B cell (primary cell): Measurements from ENCODE around the gene SEMA4F.

Experiments
- EZH2 ChIP-seq: IDR thresholded peaks from 2 replicates; pipeline ENCODE4 v1.6.1; 2012; ENCODE audit warnings: borderline replicate concordance, low read depth, mild to moderate bottlenecking, moderate library complexity, low read length; ENCODE audit not compliant: insufficient read depth, poor library complexity, severe bottlenecking
- TF ChIP-seq, protein P1 (sequence below): fragments of 200-600 bp; IDR thresholded peaks from one replicate; pipeline ENCODE4 v1.8.0; 2022; ENCODE audit warnings: antibody characterized with exemption, mild to moderate bottlenecking

DNA sequence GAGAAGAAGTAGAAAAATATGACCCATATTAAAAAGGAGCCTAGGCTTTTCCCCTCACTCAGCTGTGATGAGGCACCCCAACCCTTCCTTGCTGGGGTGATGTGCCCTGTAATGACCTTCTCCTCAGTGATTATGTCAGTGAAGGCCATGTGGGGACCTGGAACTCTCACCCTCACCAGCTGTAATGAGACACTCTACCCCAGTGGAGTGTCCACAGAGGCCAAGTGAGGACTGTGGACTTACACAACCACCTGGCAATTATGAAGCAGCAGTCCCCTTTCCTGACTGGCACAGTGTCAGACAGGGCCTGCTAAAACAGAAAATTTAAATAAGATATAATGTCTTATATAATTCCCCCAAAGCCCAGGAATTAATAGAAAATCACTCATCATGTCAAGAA lies 54.2 kb downstream of the SEMA4F start:
- TF ChIP-seq, protein P1, sequence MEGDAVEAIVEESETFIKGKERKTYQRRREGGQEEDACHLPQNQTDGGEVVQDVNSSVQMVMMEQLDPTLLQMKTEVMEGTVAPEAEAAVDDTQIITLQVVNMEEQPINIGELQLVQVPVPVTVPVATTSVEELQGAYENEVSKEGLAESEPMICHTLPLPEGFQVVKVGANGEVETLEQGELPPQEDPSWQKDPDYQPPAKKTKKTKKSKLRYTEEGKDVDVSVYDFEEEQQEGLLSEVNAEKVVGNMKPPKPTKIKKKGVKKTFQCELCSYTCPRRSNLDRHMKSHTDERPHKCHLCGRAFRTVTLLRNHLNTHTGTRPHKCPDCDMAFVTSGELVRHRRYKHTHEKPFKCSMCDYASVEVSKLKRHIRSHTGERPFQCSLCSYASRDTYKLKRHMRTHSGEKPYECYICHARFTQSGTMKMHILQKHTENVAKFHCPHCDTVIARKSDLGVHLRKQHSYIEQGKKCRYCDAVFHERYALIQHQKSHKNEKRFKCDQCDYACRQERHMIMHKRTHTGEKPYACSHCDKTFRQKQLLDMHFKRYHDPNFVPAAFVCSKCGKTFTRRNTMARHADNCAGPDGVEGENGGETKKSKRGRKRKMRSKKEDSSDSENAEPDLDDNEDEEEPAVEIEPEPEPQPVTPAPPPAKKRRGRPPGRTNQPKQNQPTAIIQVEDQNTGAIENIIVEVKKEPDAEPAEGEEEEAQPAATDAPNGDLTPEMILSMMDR, result no peak
- TF ChIP-seq EZH2, result no peak
